Hematopoietic multipotent progenitor cell treated with erythropoietin and hydrocortisone succinate and interleukin-3 and kit ligand, for 15 days (in vitro differentiated cells): Measurements from ENCODE around the gene DNAJB2.
A peak's percentile ranks its signal among the peaks of the same experiment; 100 is the strongest.
"Not testable (repeated sequence)": the region's sequence is repeated elsewhere in the genome, so short reads cannot be mapped to it uniquely, and the experiment has no call there.

Source experiments
- DNase-seq: peaks from one replicate; pipeline ENCODE4 v3.0.0-alpha.2; 2015; ENCODE audit warnings: low spot score

DNAJB2 gene

GRCh38 chr2:219258942-219259341 is 20.2 kb upstream of the DNAJB2 start:
- not testable (repeated sequence) for DNase-seq

- no peak for DNase-seq
Observed at GRCh38 chr2:219261024-219261855, 17.9 kb upstream of the DNAJB2 start.

DNA sequence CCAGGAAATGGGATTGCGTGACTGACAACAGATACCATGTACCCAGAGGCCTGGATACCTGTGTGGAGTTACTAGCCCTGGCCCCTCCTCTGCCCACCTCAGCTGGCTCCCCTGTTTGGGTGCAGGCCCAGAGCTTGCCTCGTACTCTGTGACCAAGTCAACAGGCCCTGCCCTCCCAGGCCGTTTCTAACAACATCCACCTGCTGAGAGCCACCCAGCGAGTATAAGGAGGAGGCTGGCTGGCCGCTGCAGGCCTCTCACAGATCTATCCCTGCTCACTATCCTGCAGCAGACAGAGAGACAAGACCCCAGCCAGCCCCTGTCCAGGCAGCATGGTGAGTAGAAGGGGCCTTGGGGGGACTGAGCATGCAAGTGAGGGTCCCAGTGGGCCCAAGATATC is 12.9 kb upstream of the DNAJB2 start:
- no peak for DNase-seq

GRCh38 chr2:219266886-219267285 is 12.3 kb upstream of the DNAJB2 start:
- DNase-seq = no peak

- no peak for DNase-seq
Observed at GRCh38 chr2:219268294-219268693, 10.9 kb upstream of the DNAJB2 start.

GRCh38 chr2:219269362-219270054 is 9.7 kb upstream of the DNAJB2 start:
- no peak for DNase-seq

- DNase-seq = no peak
Observed at GRCh38 chr2:219270055-219270372, 9.2 kb upstream of the DNAJB2 start.

- DNase-seq = no peak
Observed at GRCh38 chr2:219271021-219271420, 8.1 kb upstream of the DNAJB2 start.

DNA sequence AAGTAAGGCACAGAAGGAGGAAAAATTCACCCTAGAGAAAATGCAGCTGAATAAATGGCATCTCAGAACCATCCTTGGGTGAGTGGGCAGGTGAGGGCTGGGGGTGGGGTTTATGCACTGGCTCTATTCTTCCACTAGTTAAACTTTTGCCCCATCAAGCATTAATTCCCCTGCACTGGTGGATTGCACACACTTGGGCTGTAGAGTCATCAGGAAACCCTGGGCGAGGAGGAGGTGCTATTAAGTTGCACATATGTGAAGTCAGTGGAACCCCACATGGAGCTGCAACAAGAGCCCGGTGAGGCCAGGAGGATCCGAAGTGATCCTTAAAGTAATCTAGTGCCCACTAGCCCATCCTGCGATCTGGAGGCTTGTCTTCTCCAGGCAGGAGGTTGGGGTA is 6.8 kb upstream of the DNAJB2 start:
- no peak for DNase-seq

DNA sequence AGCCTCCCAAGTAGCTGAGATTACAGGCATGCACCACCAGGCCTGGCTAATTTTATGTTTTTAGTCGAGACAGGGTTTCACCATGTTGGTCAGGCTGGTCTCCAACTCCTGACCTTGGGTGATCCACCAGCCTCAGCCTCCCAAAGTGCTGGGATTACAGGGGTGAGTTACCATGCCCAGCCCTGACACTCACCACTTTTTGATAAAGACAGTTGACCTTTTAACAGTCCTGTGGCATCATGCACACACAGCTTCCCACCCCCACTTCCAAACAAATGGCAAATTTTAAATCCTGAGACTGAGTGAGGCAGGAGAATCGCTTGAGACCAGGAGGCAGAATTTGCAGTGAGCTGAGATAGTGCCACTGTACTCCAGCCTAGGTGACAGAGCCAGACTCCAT is 6.2 kb upstream of the DNAJB2 start:
- no peak for DNase-seq

DNA sequence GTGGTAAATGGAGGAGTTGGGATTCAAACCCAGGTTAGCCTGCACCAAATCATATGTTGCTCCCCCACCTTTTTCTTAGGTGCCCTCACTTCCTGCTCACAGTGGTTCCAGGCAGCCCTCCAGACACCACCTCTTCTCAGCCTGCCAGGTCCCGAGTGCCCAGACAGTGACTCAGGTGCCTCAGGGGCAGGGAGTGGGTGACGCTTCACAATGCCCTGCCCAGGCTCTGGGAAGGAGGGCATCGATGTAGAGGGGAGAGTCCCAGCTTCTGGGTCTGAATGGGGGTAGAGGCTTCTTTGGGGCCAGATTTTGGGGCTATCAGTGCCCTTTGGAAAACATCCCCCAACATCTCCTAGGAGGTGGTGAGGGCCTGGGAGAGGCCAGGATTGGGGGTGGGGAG is 5.2 kb upstream of the DNAJB2 start:
- no peak for DNase-seq

DNA sequence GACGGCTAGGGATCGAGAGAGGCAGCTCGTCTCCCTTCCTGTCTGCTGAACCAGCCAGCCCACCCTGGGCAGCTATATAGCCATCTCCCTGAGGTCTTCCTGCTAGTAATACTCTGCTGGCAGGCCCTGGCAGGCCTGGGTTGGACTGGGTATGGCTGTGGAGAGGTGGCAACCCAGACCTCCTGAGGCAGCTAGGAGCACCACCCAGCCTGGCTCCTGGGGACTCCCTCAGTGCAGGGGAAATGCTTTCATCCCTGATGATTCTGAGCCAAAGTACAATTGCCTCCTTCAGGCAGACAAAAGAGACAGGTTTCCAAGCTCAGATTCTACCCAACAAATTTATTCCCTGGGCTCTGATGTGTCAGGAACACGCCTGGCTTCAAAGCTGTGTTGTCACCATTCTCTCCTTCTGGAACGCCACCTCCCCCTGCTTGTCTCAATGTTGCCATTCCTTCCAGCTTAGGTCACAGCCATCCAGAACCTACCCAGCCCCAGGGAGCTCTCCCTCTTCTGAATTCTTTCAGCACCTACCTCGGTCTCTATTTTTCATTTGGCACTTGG is 4.7 kb upstream of the DNAJB2 start:
- no peak for DNase-seq

DNA sequence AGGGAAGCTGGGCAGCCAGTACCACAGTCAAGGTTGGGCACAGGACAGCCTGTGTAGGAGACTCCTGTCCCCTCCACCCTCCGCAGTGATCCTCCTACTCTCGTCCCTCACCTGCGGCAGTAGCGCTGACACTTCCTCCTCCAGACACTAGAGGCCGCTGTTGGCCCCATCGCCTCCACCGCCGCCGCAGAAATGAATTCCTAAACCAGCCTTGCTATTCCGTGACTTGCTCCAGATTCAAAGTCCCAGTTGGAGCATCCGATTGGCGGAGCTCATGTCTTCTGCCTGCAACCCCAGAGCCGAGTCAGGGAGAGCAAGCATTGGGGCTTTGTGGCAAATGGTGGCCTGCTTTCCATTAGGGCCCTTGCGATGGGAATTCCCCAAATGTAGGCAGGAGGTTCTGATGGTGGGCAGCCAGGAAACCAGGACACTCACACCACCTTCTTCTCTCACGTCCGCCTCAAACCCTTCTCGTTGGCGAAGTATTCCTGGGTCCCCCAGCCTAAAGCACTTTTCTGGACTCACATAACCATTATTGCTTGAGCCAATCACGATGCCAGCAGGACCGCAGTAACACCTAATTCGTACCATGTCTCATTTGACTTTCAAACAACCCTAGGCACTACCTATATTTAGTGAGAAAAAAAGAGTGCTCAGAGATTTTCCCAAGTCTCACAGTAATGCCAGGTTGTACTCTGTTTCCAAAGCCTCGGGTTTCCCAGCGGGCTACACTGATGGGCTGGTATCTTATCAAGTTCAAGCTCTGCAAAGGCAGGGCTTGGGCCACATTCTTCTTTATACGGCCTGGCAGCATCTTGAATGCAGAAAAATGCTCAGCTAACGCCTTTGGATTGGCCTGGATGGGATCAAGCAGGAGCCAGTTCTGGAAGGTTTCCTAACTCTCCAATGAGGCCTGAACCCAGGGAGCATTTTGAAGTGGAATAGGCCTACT is 1.2 kb upstream of the DNAJB2 start:
- DNase-seq = peak; percentile 89

GRCh38 chr2:219278655-219279150 is 463 bp upstream of the DNAJB2 start:
- no peak for DNase-seq

DNA sequence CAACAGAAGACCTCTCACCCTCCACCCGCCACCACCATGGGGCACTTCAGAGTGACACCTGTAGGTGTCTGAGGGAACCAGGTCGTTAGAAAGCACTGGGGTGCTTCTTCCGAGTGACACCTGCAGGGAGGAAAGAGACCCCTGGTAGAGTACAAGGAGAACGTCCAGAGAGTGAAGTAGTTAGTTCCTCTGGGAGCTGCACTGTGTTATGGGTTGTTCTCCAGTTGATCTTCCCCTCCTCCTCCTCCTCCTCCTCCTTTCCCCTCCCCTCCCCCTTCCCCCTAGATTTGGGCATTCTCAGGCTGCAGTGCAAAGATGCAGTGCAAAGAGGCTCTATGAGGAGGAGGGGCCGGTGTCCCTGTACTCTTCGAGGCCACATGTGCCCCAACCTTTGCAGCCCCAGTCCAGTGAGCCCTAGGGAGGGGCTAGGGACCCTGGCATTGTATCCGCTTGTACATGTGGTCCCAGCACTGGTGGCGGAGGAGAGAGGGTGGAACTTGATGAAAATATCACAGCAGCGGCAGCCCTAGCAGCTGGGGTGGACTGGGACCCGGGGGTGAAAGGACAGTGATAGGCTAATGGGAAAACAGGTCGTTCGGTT is 850 bp downstream of the DNAJB2 start:
- DNase-seq = no peak

DNA sequence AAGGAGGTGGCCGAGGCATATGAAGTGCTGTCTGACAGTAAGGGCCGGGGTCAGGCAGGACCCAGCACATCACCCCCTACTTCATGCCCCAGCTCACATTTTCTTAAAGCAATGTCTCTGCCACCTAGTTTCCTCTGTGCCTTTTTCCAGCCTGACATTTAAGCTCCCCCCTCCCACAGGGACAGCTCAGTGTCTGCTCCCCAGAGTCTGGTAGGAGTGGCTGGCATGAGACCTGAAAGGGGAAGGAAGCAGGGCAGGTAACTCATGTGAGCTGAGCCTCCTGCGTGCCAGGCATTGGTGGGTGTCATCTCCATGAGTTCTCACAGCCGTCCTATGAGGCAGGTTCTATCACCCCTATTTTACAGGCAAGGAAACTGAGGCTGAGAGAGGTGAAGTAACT is 1.5 kb downstream of the DNAJB2 start:
- DNase-seq = peak; percentile 32

DNA sequence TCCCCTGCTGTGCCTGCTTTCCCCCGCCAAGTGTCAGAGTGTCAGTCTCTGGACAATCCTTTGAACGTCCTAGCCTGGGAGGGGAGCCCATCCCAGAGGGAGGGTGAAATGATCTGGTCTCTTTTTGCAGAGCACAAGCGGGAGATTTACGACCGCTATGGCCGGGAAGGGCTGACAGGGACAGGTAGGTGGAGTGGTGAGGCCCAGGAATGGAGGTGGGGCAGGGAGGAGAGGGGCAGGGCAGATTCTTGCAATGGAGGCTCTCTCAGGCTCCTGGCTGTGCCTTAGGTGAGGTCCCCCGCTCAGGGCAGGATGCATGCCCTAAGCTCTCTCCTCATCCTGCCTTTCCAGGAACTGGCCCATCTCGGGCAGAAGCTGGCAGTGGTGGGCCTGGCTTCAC is 2.4 kb downstream of the DNAJB2 start:
- DNase-seq = no peak

- DNase-seq = no peak
Observed at GRCh38 chr2:219282375-219282774, 3.2 kb downstream of the DNAJB2 start.

DNA sequence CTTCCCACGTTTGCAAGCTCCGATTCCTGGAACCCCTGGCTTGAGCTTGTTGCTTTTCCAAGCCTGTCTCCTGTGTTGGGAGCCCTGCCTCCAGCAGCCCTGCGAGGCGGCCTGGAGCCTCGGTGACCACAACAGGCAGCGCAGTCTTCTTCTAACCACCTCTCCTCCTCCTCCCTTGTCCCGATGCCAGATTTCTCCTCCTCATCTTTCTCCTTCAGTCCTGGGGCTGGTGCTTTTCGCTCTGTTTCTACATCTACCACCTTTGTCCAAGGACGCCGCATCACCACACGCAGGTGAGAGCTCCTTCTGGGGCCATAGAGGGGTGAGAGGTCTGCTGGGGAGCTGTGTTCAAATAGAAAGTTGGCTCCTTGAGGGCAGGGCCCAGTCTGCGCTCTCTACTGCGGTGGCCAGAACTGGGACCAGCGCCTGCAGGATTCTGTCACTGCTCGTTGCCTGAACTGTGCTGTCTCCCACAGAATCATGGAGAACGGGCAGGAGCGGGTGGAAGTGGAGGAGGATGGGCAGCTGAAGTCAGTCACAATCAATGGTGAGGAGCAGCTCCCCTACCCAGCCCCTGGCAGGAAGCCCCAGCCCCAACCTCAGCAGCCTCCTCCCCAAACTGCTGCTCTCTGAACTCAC is 3.9 kb downstream of the DNAJB2 start:
- DNase-seq = no peak

DNA sequence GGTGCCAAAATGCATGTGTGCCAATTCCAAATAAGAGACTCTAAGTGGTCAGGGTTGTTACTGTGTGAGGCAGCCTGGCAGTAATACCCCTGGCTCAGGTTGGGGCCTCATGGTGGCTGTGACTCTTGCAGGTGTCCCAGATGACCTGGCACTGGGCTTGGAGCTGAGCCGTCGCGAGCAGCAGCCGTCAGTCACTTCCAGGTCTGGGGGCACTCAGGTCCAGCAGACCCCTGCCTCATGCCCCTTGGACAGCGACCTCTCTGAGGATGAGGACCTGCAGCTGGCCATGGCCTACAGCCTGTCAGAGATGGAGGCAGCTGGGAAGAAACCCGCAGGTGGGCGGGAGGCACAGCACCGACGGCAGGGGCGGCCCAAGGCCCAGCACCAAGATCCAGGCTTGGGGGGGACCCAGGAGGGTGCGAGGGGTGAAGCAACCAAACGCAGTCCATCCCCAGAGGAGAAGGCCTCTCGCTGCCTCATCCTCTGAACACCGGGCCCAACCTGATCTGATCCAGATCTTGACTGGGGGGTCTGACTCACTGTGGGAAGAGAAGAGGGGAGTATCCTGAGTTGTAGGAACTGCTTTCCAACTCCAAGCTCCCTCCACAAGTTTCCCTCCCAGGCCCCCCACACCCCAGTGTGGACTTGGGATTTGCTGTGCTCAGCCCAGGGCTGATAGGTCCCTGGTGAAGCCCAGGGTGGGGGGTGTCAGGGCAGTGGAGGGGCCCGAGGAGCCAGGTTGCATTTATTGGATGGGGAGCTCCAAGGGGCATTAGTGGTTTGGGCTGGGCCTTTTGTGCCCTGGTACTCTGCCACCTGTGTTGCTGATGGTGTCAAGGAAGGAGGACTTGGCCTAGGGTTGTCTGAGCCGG is 5.6 kb downstream of the DNAJB2 start:
- DNase-seq = no peak
